OCI-LY7 (cell line): ENCODE data around the gene ITGB1. TPM values are rescaled to one million over a fixed set of nuclear protein-coding genes. Genes with fewer than 3 reads are reported as not detected.

Experiments
- Bru-seq: library from RNA; stranded (reverse); fragments of 400-500 nt; gene quantifications from one replicate; lab custom pipeline; 2021; lab: Mats Ljungman, UMichigan
- BruChase-seq, 2 experiments: library from RNA; stranded (reverse); fragments of 400-500 nt; gene quantifications; one replicate each; lab custom pipeline; 2021; lab: Mats Ljungman, UMichigan
- BruUV-seq: library from RNA; stranded (reverse); fragments of 400-500 nt; replicated peaks from 2 replicates; lab custom pipeline; 2021; lab: Mats Ljungman, UMichigan
- CTCF ChIA-PET: fragments of 300-600 bp; sonication (Branson Sonifier 250); formaldehyde crosslinking; loops from one replicate; lab custom pipeline; 2022; ENCODE audit warnings: antibody characterized with exemption; ENCODE audit not compliant: unreplicated experiment; lab: Charles Lee
- POLR2A ChIA-PET: fragments of 300-600 bp; sonication (Branson Sonifier 250); formaldehyde crosslinking; loops from one replicate; lab custom pipeline; 2022; ENCODE audit warnings: antibody characterized with exemption; lab: Charles Lee
- DNase-seq: peaks from one replicate; pipeline ENCODE4 v3.0.0-alpha.2; 2015; ENCODE audit warnings: low spot score
- H2AFZ ChIP-seq: fragments of 200-600 bp; sonication (generic), shearing (Covaris generic); 2 replicates; pipeline ENCODE4 v1.6.1; 2014; ENCODE audit warnings: mild to moderate bottlenecking, antibody characterized with exemption, low read length, moderate library complexity
- H3K27ac ChIP-seq: fragments of 200-600 bp; sonication (generic); 2 replicates; pipeline ENCODE4 v1.5.1; 2014; ENCODE audit warnings: mixed run types, low read depth, mild to moderate bottlenecking, moderate library complexity, low read length, inconsistent platforms; ENCODE audit not compliant: poor library complexity, severe bottlenecking
- H3K36me3 ChIP-seq: fragments of 200-600 bp; sonication (generic); 2 replicates; pipeline ENCODE4 v1.6.1; 2014; ENCODE audit warnings: mild to moderate bottlenecking, antibody characterized with exemption, low read length, moderate library complexity, mixed read lengths; ENCODE audit not compliant: insufficient read depth
- H3K4me1 ChIP-seq: fragments of 200-600 bp; sonication (generic); 2 replicates; pipeline ENCODE4 v1.5.1; 2014; ENCODE audit warnings: mild to moderate bottlenecking, low read length; ENCODE audit not compliant: insufficient read depth, poor library complexity, severe bottlenecking
- H3K4me2 ChIP-seq: fragments of 200-600 bp; sonication (generic); 2 replicates; pipeline ENCODE4 v1.6.1; 2014; ENCODE audit warnings: mild to moderate bottlenecking, low read length
- H3K4me3 ChIP-seq: fragments of 200-600 bp; sonication (generic); 2 replicates; pipeline ENCODE4 v1.5.1; 2014; ENCODE audit warnings: mild to moderate bottlenecking, low read depth, low read length; ENCODE audit not compliant: poor library complexity, severe bottlenecking
- H3K79me2 ChIP-seq: fragments of 200-600 bp; sonication (generic); 2 replicates; pipeline ENCODE4 v1.6.1; 2016; ENCODE audit warnings: low read depth, mild to moderate bottlenecking, low read length, moderate library complexity, mixed read lengths; ENCODE audit not compliant: insufficient read depth
- H3K9me2 ChIP-seq: fragments of 200-600 bp; sonication (generic); 2 replicates; pipeline ENCODE4 v1.6.1; 2016; ENCODE audit warnings: mild to moderate bottlenecking, low read length, mixed read lengths; ENCODE audit not compliant: insufficient read depth
- H3K9me3 ChIP-seq: fragments of 200-600 bp; sonication (generic); 2 replicates; pipeline ENCODE4 v1.6.1; 2014; ENCODE audit warnings: mild to moderate bottlenecking, mixed run types, low read length, mixed read lengths
- H4K20me1 ChIP-seq: fragments of 200-600 bp; sonication (generic); 2 replicates; pipeline ENCODE4 v1.6.1; 2014; ENCODE audit warnings: mild to moderate bottlenecking, antibody characterized with exemption, low read length, moderate library complexity, mixed read lengths; ENCODE audit not compliant: insufficient read depth
- CTCF ChIP-seq: fragments of 200-600 bp; sonication (generic); conservative IDR thresholded peaks from 2 replicates; pipeline ENCODE4 v1.5.1; 2014; ENCODE audit warnings: mild to moderate bottlenecking, antibody characterized with exemption, low read length, moderate library complexity, mixed read lengths
- EZH2phosphoT487 ChIP-seq: fragments of 200-600 bp; sonication (generic); IDR thresholded peaks from 2 replicates; pipeline ENCODE4 v1.6.1; 2018; ENCODE audit warnings: low read depth, borderline replicate concordance, mild to moderate bottlenecking, mixed run types, antibody characterized with exemption, low read length, moderate library complexity, mixed read lengths
- intact Hi-C: fragments of 100-400 bp; cut with micrococcal nuclease; formaldehyde crosslinking; loops from one replicate; pipeline ENCODE4 v1.10.0; 2022; ENCODE audit not compliant: unreplicated experiment
- long read RNA-seq: library from polyadenylated mRNA; stranded (forward); transcript quantifications from one replicate; pipeline ENCODE4 v2.0.0, GENCODE V29; 2022
- total RNA-seq, 2 experiments: library from RNA; depleted of rRNA in 1 of 2; stranded (reverse); fragments of >200 nt in 1 of 2; shearing (Covaris generic) in 1 of 2; gene quantifications; 2 replicates each; pipeline ENCODE4 v1.2.3, GENCODE V29; 2014 to 2022

ITGB1 gene
- 165 and 179 TPM in 2 replicates for total RNA-seq (2014; rRNA removed; shearing (Covaris generic))
- total RNA-seq (2022) = 167 and 199 TPM in 2 replicates
- Bru-seq, nascent RNA = percentile 97 among the genes with signal in this experiment
- percentile 94 among the genes with signal in this experiment for BruChase-seq, experiment 1, labeled RNA remaining after a 6-hour chase
- BruChase-seq, experiment 2, labeled RNA remaining after a 2-hour chase = percentile 93 among the genes with signal in this experiment
- long read RNA-seq, transcript ITGB1-201 (16 exons, 3,640 nt) = major isoform, 335 of 444 reads
- long read RNA-seq, partial matches to known transcripts = 30 of 444 reads
- long read RNA-seq, other reads (novel, unspliced or antisense) = 76 of 444 reads

GRCh38 chr10:32958085-32959005 lies at the start of gene ITGB1:
Gene ITGB1, minus strand, starts transcription at chr10:32958230. Its CDS starts 22,672 bp downstream, at chr10:32935558.
- H3K9me2 ChIP-seq = no peaks in the 10 kb centered on the region
- H3K27ac ChIP-seq = peak within 1 kb of the TSS; percentile 79
- H3K79me2 ChIP-seq = peaks cover 76% of the 10 kb centered on the region
- H3K4me3 ChIP-seq = peak within 1 kb of the TSS; percentile 94
- H2AFZ ChIP-seq = peak within 1 kb of the TSS; percentile 66; the same call in 1 of the 2 replicates
- ChIA-PET CTCF (no interaction called here), POLR2A (interaction anchor here (0.6 to 4.7 kb wide), 9 partner anchors 13 to 46 kb away, joined by 3 to 57 read pairs (median 8); no protein-coding TSS in a partner anchor)
- peaks cover 61% of the 10 kb centered on the region for H3K4me1 ChIP-seq
- H3K36me3 ChIP-seq = peaks cover 27% of the 10 kb centered on the region
- peak; percentile 85 for DNase-seq
- TF ChIP-seq EZH2phosphoT487 (no peak), CTCF (no peak)
- intact Hi-C loops = loop anchor here (2.0 to 5.0 kb wide), 4 partner anchors 14 to 581 kb away; no protein-coding TSS in a partner anchor
- no peaks in the 10 kb centered on the region for H3K9me3 ChIP-seq
- no TSS peak for BruUV-seq
- H3K4me2 ChIP-seq = peak within 1 kb of the TSS; percentile 98
- peaks cover 27% of the 10 kb centered on the region for H4K20me1 ChIP-seq

GRCh38 chr10:33006342-33006887 lies 48.4 kb upstream of the ITGB1 start:
- H3K27ac ChIP-seq = no peak overlapping the region
- DNase-seq = no peak
- no peak overlapping the region for H3K4me2 ChIP-seq
- no peak overlapping the region for H3K4me3 ChIP-seq
- H2AFZ ChIP-seq = peak overlapping the region; percentile 76; the same call in 1 of the 2 replicates
- no peaks in the 10 kb centered on the region for H4K20me1 ChIP-seq
- no peak for TF ChIP-seq EZH2phosphoT487
- TF ChIP-seq CTCF = no peak
- peaks cover 10% of the 10 kb centered on the region for H3K9me3 ChIP-seq
- peaks cover 3% of the 10 kb centered on the region; the same call in 1 of the 2 replicates for H3K36me3 ChIP-seq
- POLR2A ChIA-PET = interaction anchor here (0.7 to 4.2 kb wide), 7 partner anchors 11 to 133 kb away, joined by 3 to 15 read pairs (median 3); no protein-coding TSS in a partner anchor
- intact Hi-C loops = loop anchor here (5.0 kb wide), 1 partner anchor 559 kb away; the partner anchor contains the start of gene CCDC7
- BruUV-seq = no TSS peak
- peaks cover 44% of the 10 kb centered on the region for H3K4me1 ChIP-seq
- CTCF ChIA-PET = interaction anchor here (1.6 kb wide), 1 partner anchor 211 kb away, joined by 3 read pairs; no protein-coding TSS in a partner anchor
- no peaks in the 10 kb centered on the region for H3K79me2 ChIP-seq
- no peaks in the 10 kb centered on the region for H3K9me2 ChIP-seq
